ENCODE data around the gene RAD9A.
A peak's percentile ranks its signal among the peaks of the same experiment; 100 is the strongest.

Gene RAD9A

DNA sequence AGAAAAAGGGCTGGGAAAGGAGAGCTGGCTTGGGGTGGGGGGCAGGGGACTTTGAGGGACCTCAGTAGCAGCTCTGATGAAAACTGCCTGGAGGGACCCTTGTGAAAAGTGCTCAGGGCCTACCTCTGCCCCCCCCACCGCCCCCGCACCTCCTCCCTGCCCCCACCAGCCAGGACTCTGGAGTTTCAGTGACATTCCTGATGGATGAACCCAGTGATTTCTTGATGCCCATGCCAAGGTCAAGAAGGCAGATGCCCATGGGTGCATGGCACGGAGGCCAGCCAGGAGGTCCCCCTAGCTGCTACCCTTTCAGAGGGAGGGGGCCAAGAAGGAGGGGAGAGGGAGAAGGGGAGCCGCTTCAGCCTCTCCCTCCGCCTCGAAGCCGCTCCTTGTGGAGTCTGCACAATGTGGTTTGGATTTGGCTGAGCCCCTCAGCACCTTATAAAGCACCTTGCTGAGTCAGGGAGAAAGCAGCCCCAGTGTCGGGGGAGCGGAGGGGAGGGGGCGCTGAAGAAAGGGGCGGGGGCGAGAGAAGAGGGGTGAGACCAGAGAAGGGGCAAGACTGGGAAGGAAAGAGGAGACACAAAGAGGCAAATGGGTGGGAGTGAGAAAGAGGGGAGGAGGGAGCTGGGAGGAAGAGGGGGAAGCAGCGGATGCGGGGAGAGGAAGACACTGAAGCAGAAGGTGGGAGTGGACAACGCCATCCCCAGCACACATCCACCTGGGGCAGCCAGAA lies 16.3 kb upstream of the RAD9A start:
- DNase-seq = no peak

DNA sequence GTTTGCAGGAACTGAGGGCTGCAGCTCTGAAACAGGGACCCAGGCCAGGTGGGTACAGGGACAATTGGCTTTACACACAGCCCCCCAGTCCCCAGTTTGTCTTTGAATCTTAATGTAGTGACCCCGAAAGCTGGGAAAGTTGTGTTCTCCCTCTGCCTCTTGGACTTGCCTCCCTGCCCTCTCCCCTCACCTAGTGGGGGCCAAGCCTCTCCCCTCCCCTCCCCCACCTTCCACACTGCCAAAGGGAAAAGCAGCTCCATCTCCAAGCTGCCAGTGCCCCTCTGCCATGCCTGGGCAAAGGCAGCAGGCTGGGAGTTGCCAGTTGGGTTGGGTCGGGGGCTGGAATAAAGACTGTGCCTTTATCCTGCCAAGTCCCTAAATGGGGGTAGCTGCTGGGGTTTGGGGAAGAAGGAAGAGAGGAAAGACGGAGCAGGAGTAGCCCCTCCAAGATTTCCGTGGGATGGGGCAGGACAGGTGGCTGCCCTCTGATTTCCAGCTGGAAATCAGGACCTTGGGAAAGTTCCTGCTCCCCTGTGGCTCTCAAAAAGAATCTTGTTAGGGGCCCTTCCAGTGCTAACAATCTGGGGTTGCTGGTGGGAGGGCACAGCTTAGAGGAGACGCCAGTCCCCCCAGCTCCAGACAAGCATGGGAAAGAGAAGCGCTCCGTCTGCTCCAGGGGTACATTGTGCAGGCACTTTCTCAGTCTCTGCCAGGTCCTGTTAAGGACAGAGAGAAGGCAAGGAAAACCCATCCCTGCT lies 15.5 kb upstream of the RAD9A start:
- DNase-seq = no peak

DNA sequence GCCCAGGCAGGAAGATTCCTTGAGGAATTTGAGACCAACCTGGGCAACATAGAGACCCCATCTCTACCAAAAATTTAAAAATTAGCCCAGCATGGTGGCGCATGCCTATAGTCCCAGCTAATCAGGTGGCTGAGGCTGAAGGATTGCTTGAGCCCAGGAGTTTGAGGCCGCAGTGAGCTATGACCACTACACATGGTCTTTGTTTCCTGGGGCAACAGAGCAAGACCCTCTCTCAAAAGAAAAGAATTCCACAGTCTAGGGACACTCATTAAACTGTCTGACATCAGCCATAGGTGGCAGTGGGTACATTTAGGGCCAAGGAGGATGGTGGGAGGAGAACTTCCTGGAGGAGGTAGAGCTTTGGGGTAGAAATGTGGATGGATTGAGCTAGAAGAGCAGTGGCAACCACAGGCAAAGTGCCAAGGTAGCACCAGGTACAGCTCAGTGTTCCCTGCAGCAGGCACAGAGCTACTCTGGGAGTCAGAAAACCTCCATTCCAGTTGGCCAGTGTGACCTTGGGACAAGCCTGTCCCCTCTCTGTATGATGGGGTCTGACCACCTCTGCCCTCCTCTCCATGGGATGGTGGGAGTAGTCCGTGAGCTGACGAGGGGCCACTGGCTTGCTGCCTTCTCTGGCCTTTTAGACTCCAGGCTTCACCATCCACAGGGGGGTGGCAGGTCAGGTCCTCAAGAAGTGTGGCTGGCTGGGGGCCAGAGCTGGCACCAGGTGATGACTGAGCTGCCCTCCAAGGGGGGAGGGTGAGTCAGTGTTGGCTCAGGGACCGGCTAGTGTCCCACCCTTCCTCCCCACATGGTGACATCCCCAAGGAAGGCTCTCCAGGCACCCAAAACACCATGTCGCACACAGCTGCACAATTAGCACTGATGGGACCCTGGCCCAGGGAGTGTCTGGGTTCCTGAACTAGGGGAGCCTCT lies 14.6 kb upstream of the RAD9A start:
- no peak for DNase-seq

DNA sequence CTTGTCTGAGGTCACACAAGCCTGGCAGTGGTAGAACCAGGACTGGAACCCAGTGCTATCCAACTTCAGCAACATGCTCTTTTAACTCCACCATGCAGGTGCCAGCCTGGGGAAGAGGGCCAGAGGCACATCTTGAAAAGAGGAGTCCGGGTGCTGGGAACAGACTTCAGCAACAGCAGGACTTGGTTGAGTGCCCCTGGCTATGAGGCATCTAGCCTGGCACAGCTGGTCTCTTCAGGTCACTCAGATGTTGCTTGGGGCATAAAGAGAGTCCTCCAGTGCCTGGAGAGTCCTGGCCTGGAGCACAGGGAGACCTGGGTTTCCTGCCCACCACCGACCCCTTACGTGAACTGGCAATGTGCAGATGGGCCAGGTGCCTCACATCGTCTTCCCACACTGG lies 13.2 kb upstream of the RAD9A start:
- DNase-seq = no peak

DNA sequence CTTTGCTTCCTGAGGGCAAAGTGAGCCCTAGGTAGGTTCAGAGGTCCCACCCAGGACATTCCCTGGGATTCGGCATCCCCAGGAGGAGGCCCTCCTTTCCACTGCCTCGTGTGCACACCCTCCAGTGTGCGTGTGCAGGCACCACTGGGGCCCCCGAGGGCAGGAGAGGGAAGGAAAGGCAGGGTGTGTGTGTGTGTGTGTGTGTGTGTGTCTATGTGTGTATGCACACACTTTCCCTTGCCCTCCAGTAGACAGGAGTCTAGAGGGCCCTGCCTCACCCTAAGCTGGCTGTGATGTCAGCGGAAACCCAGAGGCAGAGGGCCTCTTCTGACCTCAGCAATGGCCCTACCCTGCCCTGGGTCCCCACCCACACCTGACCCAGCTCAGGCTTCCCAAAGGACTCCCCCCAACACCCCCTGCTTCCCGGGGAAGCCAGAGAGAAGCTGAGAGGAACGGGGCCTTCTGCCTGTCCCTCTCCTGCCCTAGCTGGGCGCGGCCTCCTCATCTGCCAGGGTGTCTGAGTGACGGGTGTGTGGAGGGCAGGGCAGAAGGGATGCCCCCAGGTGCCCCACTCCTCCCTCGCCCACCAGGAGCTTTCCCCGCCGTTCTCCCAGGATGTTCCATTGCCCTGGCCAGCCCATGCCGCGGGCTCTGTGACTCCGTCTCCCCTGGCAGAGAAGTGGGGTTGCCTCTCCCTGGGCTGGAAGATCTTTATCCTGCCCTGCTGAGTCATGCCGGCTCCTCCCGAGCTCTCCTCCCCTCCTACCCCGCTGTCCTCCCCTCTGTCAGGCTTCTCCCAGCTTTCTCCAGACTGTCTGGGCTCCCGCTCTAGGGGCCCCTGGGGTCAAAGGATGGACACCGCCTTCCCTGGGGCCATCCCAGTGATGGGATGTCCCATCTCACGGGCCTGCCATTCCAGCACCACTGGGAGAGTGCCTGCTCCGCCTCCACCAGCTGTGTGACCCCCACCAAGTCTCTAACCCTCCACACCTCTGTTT lies 12.4 kb upstream of the RAD9A start:
- DNase-seq = no peak

DNA sequence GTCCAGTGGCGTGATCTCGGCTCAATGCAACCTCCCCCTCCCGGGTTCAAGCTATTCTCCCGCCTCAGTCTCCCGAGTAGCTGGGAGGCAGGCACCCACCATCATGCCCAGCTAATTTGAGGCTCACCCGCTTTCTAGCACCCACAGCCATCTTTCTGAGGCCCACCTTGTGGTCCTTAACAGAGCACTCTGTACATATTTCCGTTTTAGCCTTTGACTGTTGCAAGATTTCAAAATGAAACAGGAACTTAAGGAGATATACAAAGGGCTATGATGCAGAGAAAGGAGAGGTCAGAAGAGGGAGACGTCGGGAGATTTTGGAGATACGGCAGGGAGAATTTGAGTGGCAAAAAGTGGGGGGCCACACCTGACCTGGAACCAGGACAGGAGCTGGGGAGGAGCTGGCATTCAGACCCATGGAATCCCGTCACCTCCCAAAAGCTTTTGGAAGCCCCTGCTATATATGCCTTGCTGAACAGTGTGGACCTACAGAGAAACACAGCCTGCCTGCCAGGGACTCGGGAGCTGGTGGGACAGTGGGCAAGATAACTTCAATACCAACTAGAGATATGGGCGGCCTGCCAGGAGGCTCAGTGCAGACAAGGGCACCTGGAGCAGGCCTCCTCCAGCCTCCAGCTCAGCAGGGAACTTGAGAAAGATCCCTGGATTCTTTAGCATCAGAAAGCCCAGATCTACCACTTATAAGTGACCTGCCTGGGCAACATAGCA lies 10.4 kb upstream of the RAD9A start:
- no peak for DNase-seq

DNA sequence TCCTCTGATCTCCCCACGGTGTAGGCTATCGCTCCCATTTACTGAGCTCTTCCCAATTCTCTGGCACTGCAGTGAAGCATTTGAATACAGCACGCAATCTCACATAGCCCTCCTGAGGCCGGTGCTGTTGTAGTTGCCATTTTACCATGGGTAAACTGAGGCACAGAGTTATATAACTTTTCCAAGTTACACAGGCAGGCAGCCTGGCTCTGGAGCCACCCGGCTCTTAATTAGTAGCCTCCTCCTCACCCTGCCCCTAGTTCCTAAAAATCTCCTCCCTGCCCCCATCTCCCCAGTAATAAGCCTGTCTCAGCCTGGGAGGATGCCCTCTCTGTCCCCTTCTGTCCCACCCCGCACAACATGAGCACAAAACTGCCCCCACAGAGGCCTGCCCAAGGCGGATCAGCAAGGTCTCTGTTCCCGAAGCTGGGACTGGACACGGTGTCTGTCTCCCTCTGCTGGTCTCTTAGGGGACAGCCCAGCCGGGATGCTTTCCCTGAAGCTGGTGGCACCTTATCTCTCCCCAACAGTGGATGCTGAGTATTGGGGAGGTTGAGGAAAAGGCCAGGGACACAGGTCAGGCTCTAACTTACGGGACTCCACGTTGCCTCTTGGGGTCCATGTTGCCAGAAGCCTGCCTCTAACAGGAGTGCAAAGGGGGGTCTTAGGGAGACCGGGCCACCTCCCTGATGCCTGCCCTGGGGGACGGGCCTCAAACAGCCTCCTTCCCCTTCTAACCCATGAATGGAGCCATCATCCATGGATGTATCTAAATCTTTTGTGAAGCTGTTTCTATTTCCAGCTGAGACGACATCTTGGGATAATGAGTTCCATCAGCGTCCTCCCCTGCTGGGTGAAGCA lies 9.3 kb upstream of the RAD9A start:
- DNase-seq = peak; percentile 86 to 88

DNA sequence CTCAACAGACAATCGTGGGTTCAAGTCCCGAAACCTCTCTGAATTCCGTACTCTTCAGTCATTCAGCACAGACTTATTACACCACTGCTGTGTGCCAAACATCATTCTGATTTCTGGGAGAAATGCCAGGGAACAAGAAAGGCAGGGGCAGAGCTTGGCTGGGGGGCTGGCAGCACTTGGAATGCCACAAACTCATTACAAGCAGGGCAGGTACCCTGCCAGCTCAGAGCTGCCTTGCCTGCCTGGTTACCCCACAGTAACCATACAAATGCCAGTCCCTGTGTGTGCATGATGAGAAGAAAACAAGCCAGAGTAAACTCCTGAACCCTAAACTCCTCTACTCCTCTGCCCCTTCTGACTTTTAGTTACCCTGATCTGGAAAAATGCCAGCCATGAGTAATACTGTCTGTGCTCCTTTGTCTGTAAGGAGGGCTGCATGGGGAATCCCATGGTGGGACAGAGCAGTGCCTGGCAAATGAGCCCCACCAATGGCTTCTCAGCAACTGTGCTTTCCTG lies 6.9 kb upstream of the RAD9A start:
- DNase-seq = no peak

DNA sequence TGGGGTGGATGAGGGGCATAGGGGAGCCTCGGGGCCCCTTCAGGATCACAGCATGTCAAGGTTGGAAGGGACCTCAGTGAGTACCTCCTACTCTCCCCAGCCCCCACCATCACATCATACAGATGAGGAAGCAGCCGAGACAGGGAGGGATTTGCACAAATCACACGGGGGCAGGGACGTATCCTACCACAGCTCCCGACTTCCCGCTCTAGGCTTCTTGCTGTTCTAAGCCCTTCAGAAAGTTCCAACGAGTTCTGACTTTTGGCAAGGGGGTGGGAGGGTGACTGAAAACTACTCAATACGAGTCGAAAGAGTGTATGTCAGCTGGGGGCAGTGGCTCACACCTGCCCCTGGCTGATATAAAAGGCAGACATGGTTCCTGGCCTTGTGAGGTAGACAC lies 4.7 kb upstream of the RAD9A start:
- no peak for DNase-seq

DNA sequence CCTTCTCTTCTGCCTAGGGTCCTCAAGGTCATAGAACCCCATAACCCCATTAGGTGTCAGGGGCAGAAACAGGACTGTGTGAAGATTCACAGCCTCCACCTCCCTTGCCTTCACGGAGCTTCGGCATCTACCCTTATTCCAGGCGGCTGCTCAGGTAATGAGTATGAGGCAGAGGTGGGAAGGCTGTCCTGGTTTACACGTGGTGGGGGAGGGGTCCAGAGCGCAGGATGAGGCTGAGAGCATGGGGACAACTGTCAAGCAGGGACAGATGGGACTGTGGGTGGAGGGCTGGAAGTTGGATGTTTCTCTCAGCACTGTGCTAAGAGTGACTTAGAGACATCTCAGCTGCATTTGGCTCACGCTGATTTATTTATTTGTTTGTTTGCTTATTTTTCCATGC lies 4.3 kb upstream of the RAD9A start:
- DNase-seq = no peak

DNA sequence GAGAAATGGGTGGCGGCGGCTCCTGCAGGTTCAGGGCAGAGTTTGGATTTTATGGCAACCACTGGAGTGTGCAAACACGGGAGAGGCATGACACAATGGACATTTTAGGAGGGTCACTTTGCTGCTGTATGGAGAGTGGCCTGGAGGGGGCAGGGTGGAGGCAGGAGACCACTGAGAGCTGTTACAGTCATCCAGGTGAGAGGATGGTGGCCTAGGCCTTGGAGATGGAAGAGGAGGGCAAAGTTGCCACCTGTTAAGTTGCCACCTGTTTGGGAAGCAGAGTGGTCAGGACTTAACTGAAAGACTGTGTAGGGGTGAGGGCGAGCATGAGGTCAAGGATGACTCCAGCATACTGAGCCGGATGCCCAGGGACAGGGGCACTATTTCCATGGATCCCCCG lies 2.3 kb upstream of the RAD9A start:
- DNase-seq = peak; percentile 63 to 68

DNA sequence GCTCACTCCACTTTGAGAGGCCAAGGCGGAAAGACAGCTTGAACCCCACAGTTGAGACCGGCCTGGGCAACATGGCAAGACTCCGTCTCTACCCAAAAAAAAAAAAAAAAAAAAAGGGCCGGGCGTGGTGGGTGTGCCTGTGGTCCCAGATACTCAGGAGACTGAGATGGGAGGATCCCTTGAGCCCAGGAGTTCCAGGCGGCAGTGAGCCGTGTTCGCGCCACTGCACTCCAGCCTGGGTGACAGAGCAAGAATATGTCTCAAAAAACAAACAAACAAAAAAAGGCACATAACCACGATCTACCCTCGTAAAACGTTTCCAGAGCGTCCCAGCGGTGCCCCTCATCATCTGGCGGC lies 861 bp upstream of the RAD9A start:
- DNase-seq = no peak

DNA sequence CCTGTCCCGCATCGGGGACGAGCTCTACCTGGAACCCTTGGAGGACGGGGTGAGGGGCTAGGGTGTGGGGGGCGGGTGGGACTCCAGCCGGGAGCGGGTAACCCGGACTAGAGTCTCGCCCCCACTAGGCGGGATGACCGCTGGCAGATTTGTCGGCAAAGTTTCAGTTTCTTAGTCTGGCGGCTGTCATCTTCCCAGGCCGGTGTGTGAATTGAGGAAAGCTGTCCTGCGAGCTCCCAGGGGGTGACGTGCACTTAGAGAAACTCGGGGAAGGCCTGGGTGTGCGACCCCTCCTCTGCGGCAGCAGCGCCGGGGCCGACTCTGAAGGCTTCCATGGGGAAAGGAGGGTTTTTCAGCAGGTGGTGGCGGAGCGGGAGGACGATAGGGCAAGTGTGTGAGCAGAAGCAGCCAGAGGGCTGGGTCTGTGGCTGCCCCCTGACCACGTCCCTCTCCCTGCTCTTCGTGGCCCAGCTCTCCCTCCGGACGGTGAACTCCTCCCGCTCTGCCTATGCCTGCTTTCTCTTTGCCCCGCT lies 463 bp downstream of the RAD9A start:
- no peak for DNase-seq

DNA sequence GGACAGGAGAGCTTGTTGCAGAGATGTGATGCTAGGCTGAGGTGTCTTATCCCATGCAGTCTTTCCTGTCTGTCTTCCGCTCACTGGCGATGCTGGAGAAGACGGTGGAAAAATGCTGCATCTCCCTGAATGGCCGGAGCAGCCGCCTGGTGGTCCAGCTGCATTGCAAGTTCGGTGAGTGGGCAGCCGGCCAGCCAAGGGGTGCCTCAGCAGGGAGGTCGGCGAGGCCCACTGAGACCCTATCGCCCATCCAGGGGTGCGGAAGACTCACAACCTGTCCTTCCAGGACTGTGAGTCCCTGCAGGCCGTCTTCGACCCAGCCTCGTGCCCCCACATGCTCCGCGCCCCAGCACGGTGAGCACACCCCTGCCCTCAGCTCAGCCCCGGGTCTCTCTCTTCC lies 1.7 kb downstream of the RAD9A start:
- DNase-seq = no peak

DNA sequence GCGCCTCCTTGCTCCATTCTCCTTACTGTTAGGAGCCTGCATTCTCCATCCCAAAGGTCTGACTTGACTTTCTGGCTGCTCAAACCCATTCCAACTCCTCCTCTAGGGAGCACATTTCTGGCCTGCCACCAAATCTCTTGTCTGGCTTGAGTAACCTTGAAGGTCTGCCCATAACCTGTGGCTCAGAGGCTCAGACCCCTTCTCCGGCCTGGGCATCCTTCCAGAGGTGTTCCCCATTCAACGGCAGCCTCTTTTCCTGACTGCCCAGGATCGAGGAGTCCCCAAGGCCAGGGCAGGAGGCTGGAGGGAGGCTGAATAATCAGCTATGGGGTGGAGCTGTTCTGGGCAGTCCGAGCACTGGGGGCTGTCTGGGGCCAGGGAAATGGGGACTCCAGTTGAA lies 2.2 kb downstream of the RAD9A start:
- DNase-seq = no peak

DNA sequence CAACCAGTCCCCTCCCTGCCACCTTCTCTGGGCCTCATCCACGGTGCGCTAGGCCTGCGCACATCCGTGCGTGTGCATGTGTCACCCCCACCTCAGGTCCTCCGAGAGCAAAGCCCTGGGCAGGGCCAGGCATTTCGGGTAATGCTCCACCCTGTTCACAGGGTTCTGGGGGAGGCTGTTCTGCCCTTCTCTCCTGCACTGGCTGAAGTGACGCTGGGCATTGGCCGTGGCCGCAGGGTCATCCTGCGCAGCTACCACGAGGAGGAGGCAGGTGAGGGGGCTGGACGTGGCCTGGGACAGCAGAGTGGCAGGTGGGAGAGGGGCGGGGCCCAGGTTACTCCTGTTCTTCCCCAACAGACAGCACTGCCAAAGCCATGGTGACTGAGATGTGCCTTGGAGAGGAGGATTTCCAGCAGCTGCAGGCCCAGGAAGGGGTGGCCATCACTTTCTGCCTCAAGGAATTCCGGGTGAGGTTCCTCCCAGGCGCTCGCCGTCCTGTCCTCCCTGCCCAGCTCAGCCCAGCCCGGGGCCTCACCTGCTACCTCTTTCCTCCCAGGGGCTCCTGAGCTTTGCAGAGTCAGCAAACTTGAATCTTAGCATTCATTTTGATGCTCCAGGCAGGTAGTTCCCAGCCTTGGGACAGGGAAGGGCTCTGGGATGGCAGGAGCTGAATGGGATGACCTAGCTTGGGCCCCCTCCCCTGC lies 3.9 kb downstream of the RAD9A start:
- DNase-seq = no peak

DNA sequence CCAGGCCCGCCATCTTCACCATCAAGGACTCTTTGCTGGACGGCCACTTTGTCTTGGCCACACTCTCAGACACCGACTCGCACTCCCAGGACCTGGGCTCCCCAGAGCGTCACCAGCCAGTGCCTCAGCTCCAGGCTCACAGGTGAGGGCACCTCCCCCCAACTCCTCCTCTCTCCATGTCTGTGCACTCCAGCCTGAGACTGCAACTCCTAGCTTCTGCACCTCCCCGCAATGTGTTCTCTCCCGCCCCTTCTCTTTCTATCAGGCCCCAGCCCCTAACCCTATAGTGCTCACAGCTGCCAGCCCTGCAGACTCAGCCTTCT lies 4.4 kb downstream of the RAD9A start:
- no peak for DNase-seq

DNA sequence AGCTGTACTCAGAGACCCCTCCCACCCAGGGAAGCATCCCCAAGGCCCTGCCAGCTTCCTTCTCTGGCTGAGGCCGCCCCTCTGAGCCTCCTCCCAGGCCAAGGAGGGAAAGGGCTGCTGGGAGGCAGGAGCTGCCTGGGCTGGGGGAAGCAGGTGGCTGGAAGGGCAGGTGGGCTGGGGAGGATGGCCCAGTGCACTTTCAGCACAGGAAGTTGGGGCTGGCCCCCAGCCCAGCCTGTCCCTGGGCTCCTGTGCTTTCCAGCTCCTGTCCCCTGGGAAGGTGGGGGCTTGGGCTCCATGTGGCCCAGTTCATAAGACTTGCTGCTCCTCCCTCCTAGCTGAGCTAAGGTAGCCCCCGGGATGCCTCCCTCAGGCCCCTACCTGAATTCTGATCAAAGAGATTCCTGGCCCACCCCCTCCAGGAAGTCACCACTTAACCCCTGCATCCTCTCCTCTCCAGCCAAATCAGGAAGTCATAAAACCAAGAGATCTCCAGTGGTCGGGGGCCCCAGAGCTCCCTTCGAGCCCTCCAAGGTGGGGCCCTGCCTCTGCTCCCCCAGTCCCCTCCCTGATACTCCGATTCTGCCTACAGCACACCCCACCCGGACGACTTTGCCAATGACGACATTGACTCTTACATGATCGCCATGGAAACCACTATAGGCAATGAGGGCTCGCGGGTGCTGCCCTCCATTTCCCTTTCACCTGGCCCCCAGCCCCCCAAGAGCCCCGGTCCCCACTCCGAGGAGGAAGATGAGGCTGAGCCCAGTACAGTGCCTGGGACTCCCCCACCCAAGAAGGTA lies 5.0 kb downstream of the RAD9A start:
- DNase-seq = no peak

DNA sequence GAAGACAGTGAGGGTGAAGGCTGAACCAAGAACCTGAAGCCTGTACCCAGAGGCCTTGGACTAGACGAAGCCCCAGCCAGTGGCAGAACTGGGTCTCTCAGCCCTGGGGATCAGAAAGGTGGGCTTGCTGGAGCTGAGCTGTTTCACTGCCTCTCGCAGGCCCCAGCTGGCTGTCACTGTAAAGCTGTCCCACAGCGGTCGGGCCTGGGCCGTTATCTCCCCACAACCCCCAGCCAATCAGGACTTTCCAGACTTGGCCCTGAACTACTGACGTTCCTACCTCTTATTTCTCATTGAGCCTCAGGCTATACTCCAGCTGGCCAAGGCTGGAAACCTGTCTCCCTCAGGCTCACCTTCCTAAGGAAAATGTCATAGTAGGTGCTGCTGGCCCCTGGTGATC lies 5.8 kb downstream of the RAD9A start:
- DNase-seq = no peak
